HG03135 (cell line): ENCODE measurements around the gene GPR89B.
A peak's percentile ranks its signal among the peaks of the same experiment; 100 is the strongest.
"Not testable (repeated sequence)": the region's sequence is repeated elsewhere in the genome, so short reads cannot be mapped to it uniquely, and the experiment has no call there.

Experiments used
- ATAC-seq: cut with Tn5 transposase; IDR thresholded peaks from one replicate; pipeline ENCODE4 v1.9.1; 2021; ENCODE audit warnings: mild to moderate bottlenecking, moderate library complexity; ENCODE audit not compliant: unreplicated experiment

GPR89B gene

DNA sequence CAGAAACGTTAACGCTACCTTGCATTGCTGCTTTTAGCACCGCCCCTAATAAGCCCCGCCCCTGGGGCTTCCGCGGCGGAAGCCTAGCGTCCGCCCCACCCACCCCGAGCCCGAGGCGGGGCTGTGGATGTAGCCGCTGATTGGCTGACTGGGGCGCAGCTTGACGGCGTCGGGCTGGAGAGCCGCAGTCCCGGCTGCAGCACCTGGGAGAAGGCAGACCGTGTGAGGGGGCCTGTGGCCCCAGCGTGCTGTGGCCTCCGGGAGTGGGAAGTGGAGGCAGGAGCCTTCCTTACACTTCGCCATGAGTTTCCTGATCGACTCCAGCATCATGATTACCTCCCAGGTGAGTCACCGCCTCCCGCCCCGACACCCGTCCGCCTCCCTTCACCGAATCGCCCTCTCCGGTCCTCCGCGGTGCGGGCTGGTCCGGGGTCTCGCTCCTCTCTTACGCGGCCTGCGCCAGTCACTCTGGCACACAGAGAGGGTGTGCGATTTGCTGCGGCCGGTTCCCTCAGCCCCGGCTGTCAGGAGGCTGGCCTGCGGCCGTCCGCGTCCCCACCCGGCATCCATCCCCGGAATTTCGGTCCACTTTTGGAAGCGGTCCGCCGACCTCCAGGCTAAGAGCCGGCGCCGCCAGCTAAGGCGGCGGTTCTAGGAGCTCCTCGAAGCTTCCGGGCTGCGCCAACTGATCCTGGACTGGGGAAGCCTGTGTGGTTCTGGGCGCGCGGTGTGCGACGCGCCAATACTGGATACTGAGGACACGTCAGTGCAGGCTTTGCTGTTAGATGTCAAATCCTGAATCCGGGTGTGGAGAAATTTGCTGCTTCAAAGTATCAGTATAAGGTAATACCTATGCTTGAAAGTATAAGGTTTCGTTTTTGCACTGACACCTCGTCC is at the start of gene GPR89B:
TSS of gene GPR89B (plus strand) at position 185 of the 897 bp plus-strand sequence. CDS start at position 302, 117 bp downstream.
- ATAC-seq, result peak; percentile 97

DNA sequence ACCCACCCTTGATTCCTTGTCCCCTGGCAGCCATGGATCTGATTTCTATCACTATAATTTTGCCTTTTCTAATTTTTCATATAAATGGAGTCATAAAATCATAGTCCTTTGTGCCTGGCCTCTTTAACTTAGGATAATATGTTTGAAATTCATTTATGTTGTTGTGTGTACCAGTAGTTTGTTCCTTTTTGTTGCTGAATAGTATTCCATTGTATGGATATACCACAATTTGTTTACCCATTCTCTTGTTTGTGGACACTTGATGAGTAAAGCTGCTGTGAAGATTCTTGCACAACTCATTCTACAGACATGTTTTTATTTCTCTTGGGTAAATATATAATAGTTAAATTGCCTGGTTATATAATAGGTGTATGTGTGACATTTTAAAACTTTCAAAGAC is 48.3 kb upstream of the GPR89B start:
- ATAC-seq, result no peak

DNA sequence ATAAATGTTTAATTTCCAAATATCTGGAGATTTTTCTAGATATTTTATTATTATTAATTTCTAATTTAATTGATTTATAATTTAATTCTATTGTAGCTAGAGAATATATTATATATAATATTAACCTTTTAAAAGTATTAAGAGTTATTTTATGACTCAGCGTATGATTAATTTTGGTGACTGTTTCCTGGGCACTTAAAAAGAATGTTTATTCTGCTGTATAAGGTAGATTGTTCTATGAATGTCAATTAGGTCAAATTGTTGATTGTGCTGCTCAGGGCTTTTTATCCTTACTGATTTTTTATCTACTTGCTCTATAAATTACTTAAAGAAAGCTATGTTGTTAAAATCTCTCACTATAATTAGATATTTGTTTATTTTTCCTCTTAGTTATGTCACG is 45.7 kb upstream of the GPR89B start:
- no peak for ATAC-seq

DNA sequence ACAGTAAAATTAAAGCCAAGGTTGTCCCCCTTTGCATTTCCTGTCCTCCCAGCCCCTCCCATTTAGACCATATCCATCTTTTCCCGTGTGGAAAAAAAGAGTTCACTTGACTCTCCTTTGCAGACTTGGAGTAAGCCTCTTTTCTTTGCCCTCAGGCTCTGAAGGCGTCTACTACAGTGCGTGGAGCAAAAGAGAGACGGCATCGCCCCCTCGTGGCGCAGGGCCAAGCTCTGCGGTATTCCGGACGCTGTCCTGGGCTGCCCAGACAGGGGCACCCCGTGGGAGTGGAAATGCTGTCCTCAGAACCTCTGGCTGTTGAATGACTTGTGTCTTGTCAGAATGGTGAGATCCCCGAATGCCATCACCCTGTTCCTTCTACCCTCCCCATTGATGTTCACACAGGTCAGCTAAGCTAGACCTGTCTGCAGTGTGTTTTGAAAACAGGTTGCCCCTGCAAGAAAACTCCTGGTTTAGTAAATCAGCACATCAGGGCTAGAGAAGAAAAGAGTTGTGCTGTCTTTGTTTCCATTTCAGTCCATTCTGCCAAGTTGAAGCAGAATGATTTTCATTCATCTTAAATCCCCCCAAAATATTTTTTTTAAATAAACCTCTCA is 37.9 kb upstream of the GPR89B start:
- no peak for ATAC-seq

DNA sequence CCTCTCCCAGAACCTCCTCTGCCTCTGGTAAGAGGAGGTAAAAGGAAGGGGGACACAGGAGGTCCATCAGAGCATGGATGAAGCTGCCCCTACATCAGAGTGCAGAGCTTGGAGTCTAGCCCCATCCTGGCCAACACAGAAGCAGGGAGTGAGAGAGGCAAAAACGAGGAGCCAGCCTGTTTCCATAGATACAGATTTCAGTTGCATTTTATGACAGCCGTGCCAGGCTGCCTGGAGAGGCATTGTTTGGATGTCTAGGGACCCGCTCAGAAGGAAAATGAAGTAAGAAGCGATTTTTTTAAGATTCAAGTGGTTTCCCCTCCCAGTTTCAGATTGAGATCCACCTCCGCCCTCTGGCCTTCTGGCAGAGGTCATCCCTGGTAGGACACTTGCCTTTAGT is 37.1 kb upstream of the GPR89B start:
- ATAC-seq, result no peak

DNA sequence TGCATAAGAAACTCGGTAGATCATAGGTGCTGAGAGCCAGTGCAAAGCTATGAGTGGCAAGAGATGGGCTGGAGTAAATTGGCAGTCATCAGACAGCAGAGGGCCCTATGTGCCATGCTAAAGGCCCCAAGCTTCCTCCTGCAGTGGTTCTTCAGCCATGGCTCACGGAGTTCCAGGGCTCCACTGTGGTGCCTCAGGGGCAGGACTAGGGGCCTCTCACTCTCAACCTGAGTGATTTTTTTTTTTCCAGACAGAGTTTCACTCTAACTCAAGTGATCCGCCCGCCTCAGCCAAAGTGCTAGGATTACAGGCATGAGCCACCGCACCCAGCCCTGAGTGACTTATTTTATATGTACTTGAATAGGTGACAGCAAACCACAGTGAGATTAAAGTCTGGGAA is 36.0 kb upstream of the GPR89B start:
- ATAC-seq, result no peak

DNA sequence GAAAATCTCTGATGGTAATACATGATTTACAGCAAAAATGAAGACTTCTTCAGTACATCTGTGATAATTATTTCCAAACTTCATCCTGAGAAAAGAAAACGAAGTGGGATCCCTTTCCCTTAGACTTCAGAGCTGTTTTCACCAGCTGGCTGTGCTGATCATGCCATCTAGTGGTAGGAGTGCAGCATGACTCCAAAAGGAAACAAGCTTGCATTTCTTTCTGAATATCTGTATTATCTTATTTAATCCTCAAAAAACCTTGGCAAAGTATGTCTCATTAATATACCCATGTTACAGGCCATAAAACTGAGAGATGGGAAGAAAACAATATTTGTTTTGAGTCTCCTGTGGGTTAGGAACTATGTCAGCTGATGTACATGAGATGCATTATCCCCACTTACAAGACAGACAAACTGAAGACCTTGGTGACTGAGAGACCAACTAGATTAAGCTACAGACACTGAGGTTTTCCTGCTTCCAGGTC is 35.4 kb upstream of the GPR89B start:
- no peak for ATAC-seq

DNA sequence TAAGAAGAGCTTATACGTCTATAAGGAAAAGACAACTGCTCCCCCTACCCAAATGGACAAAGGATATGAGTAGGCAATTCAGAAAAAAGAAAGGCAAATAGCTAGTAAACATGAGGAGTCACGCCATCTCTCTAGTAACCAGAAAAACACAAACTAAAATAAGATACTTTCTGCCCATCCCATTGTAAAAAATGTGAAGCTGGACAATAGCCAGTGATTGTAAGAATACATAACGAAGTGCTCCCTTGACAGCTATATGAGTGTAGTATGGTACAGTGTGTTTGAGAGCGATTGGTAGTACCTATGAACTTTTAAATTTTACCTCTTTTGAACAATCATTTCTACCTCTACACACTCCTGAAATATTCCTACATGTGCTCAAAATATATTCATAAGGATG is 33.1 kb upstream of the GPR89B start:
- no peak for ATAC-seq

DNA sequence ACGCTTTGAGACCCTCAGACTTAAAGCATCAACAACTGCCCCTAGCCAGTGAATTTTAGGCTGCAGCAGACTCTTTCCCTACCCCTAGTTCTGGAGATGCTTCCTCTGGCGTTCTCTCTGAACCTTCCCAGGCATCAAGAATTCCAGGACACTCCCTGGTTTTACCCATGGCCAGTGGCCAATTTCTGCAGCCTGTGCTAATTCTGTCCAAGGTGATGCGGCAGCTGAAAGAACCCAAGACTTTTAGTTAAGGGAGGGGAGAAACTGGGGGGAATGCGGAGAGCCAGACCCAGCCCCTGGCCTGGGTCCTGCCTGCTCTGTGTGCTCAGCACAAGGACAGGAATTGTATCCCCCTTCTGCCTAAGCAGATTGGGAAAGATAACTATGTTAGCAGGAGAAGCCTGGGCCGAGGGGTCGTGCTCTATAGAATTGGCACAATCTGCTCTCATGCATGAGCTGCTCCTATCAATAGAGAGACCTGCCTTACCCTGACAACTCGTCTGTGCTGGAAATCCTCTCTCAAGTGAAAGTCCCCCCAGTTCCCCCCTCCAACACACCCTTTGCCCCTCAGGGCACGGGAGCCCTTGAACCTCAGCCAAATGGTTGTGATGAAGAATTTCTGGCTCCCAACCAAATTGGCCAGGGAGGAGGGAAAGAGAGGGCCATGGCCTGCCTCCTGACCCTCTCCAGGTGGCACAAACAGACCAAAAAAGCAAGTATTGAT is 31.0 kb upstream of the GPR89B start:
- no peak for ATAC-seq

DNA sequence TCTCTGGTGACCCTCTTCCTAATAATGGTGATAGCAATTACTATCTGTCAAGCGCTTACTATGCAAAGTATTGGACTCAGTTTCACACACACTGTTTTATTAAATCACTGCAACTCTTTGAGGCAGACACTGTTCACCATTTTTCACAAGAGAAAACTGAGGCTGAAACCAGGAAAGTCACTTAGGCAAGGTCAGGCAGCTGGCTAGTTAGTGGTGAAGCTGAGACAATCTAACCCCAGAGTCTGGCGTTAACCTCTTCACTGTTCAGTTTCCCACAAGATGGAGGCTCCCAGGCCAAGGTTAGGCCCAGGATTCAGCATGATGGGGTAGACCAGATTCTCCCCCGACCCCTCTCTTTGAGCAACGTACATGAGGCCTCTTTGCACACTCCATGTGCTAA is 30.4 kb upstream of the GPR89B start:
- ATAC-seq, result no peak

DNA sequence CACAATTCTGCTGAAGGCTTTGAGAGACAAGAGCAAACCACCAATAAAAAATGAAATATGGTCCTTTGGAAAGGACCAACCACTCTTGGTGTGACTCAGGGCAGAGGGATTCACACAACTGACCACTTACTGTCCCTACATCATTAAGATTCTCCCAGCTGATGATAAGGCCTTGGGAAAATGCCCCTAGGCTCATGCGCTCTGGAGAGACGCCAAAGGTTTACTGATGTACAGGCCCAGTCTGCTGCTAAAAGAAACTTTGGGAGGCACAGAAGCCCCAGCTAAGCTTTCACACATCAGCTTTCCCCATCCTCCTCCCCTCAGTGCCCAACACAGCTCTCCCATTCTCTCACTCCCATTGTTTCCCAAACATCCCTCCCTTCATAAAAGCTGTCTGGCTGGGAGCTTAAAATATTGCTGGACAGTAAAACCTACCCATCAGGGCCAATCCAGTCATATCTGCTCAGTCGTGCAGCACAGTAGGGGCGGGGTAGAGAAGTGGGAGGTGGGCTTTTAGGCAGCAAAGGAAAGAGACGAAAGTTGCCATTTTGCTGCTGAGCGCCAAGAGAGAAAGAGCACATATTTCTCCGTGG is 25.9 kb upstream of the GPR89B start, which contains the start of gene GJA8:
TSS of gene GJA8 (plus strand) at position 543 of the 593 bp plus-strand sequence. CDS start 5,161 bp downstream, outside the sequence.
- no peak for ATAC-seq

DNA sequence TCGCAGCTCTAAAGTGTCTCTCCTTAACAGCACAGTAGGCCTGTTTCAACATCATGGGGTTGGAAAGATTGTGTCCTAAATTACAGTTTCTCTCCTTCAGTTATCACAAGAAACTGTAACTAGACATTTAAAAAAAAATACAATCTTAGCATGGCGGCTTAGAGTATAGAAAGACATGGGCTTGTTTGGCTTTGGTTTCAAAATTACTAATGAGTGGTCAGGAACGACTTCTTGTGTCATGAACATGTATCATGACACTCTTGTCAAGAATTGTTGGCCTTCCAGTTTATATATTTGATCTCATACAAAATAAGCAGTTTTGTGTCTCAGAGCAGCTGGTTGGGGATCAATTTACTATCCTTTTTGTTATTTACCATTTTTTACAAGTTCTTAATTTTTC is 23.5 kb upstream of the GPR89B start:
- no peak for ATAC-seq

DNA sequence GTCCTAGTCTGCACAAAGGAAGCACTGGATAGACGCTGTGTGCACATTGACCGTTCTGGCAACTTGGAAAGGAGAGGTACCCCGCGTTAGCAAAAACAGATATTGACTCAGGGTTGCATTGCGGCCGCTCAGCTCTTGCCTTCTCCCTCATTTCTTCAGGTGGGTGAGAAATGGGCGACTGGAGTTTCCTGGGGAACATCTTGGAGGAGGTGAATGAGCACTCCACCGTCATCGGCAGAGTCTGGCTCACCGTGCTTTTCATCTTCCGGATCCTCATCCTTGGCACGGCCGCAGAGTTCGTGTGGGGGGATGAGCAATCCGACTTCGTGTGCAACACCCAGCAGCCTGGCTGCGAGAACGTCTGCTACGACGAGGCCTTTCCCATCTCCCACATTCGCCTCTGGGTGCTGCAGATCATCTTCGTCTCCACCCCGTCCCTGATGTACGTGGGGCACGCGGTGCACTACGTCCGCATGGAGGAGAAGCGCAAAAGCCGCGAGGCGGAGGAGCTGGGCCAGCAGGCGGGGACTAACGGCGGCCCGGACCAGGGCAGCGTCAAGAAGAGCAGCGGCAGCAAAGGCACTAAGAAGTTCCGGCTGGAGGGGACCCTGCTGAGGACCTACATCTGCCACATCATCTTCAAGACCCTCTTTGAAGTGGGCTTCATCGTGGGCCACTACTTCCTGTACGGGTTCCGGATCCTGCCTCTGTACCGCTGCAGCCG is 20.3 kb upstream of the GPR89B start:
- ATAC-seq, result no peak

DNA sequence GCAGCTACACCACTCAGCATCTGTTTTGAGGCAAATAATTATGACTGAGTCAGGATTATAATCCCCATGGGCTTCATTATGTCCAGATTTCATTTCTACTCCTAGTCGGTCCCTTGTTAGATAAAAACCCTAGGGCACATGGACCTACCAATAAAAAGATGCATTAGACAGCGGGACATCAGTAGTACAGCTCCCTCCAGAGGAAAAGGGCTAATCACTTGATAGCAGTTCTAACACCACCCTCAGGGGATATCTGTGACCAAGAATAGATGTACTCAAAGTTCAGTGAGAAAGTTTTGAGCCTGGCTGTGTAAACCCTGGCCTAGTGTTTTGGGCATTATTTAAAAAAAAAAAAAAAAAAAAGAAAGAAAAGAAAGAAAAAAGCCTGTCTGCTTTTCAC is 15.7 kb upstream of the GPR89B start:
- no peak for ATAC-seq

DNA sequence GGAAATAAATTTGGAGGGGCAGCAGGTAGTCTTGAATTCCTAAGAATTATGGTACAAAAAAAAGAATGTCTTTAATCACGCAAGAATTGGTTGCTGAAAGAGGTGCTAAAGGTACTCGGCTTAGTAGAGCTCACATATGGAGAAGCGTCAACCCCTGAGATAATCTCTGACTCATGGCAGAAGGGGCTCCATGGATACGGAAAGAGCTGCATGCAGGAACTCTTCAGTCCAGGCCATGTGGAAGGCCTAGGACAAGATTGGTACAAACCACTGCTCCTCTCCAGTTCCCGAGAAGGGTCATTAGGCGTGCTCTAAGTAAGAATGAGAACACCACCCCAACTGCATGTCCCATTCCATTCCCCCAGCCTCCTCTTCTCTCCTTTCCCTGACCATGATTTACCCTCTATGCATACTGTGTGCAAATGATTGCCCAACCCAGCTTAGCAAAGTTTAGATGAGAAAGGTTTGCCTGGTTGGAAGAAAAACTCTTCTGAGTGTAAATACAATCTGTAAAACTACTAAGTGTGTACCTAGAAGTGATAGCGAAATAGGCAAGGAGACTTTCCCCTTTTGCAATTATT is 14.8 kb upstream of the GPR89B start:
- ATAC-seq, result no peak

DNA sequence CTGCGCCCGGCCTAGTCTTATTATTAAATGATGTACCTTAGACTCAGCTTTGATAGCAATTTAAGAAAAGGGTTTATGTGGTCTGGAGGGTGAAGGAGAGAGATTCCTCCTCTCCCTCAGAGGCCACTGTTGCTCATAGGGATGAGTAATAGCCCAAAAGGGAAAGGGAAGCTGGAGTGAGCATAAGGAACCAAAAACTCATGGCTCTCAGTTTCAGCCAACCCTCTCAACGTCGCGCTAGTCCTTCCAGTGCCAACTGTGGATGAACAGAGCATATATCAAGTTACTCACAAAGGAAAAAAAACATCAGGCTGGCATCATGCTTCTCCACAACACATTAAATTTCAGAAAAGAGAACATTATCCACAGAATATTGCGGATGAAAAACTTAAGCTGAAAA is 8.3 kb upstream of the GPR89B start:
- ATAC-seq, result no peak

DNA sequence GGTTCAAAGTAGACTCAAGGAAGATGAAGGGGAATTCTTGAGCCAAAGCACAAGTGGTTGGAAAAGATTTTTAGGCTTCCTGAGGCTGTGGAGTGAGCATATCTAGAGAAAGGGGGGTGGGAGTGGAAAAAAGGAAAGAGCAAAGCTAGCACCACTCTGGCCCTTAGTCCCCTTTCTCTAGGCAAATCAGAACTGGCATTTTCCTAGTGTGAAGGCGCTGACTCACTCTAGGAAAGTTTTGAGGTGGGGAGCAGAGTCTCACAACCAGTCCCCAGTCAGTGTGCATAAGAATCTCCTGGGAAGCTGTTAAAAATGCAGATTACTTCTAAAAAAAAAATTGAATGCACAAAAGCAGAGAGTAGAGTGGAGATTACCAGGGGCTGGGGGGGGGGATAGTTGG is 3.4 kb upstream of the GPR89B start:
- ATAC-seq, result no peak

DNA sequence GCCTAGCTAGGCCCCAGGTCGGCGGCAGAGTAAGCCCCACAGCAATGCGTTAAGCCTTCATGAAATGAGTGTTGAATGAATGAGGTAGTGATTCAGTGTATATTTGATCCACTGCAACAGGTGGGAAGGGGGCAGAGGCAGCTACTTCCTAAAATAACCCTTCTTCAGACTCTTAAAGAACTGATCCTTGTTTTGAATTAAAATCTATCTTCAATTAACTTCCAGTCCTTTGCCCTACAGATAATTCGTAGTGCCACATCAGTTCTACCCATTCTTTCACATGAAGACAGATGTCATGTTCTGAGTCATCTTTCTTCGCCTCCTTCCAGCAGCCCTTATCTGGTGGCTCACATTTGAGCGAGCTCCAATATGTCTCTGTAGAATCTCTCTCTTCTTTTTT is 1.0 kb upstream of the GPR89B start:
- ATAC-seq, result not testable (repeated sequence)

DNA sequence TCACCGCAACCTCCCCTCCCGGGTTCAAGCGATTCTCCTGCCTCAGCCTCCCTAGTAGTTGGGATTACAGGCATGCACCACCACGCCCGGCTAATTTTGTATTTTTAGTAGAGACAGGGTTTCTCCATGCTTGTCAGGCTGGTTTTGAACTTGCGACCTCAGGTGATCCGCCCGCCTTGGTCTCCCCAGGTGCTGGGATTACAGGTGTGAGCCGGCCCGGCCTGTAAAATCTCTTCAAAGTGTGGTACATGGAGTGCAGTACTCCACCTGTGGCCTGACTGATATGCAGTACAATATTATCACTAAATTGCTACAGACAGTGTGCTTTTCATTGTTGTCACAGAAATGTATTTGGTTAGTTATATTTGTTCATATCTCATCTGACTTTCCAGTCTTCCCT is 531 bp upstream of the GPR89B start:
- ATAC-seq, result not testable (repeated sequence)

DNA sequence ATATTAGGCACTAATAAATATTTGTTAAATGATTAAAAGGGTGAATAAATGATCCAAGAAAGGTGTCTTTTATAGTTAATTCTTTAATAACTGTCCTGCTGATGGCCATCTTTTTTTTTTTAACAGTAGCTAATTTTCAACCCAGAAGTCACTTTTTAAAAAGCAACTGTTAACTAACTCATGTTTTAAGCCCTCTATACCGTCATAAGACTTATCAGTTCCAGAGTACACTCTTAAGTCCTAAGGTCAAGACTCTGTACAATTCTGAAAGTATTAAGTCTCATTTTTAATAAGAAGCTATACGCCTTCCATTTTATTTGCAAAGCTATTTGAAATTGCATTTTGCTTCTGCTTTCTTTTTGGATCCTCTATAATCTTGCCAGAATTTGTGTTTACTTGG is 2.9 kb downstream of the GPR89B start:
- ATAC-seq, result not testable (repeated sequence)
